ENCODE results near the gene DSCAML1.
A peak's percentile ranks its signal among the peaks of the same experiment; 100 is the strongest.

DNA sequence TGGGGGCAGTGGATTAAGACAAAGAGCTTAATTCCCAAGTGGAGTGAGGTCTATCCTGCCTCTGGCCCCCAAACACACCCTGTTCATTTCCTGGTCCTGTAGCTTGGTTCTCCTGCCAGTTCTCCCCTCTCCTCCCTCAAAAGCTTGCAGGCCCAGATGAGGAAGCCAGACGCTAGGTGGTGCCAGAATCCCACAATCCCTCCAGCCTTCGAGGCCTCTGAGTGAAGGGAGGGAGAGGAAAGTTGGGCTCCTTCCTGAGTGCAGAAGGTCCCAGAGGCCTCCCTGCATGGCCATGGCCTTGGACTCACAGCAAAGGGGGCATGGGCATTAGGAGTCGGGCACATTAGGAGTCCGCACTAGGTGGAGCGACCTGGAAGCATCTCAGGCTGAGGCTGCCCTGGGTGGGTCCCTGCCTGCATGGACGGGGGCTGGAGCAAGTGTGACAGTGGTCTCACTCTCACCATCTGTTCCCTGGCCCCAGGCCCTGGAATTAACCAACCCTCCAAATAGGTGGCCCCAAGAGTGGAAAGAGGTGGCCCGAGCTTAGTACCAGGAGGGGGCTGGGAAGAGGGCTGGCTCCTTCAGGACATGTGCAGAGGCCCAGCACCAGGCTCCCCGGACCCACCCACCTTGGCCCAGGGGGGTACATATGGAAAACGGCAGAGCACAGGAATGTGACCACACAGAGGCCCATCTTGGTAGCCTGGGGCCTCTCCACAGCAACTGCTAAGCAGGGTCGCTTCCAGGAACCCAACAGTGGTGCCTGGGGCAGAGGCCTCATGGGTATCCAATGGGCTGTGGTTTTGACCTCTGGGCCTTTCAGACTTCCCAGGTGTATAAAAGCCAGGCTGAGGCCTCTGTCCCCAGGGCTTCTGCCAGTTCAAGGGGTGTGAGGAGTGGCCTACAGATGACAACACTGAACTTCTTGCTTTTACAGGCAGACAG, 22.4 kb upstream of the DSCAML1 start:
- no peak for TF ChIP-seq EP300 (IDR thresholded peaks at IDR 0.05; ENCODE audit: low read depth)
- TF ChIP-seq, protein P1, sequence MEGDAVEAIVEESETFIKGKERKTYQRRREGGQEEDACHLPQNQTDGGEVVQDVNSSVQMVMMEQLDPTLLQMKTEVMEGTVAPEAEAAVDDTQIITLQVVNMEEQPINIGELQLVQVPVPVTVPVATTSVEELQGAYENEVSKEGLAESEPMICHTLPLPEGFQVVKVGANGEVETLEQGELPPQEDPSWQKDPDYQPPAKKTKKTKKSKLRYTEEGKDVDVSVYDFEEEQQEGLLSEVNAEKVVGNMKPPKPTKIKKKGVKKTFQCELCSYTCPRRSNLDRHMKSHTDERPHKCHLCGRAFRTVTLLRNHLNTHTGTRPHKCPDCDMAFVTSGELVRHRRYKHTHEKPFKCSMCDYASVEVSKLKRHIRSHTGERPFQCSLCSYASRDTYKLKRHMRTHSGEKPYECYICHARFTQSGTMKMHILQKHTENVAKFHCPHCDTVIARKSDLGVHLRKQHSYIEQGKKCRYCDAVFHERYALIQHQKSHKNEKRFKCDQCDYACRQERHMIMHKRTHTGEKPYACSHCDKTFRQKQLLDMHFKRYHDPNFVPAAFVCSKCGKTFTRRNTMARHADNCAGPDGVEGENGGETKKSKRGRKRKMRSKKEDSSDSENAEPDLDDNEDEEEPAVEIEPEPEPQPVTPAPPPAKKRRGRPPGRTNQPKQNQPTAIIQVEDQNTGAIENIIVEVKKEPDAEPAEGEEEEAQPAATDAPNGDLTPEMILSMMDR (IDR thresholded peaks at IDR 0.05) = peak; percentile 27 to 68 (median 50)
